ENCODE measurements around the gene FEZ2. TPM values are rescaled to one million over a fixed set of nuclear protein-coding genes. Genes with fewer than 3 reads are reported as not detected.

FEZ2 gene
- total RNA-seq, 1 experiment from 2014 or later: 22.2 TPM

DNA sequence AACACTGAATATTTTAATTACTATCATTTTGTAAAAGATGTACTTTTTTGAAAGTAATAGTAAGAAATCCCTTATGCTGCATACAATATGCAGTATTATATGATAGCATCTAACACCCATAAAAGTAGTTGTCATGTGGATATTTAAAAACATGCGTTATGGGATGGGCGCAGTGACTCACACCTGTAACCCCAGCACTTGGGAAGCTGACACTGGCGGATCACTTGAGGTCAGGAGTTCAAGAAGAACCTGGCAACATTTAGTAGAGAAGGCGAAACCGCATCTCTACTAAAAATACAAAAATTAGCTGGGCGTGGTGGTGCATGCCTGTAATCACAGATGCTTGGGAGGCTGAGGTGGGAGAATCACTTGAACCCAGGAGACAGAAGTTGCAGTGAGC lies 88.9 kb downstream of the FEZ2 start (continued):
- TF ChIP-seq SP1 (CRISPR knock-in tag; conservative IDR thresholded peaks at IDR 0.05): no peak

DNA sequence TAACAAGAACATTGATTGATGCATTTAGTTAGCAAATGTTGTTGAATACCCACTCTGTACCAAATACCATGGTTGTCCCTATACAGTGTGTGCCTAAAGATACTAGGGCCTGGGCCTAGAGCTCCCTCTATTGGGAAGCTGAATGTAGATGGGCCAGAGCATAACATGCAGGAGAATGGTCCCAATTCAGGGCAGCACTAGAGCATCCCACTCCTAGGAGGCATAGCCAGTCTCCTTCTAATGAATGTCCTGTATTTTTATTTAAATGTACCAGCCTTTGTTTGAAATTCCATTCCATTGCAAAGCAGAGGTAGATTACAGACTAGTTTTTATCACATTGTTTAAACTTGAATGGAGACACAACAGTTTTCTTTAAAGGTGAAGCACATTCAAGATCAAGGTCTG lies 90.6 kb downstream of the FEZ2 start:
- H3K27ac Mint-ChIP-seq: no peak overlapping the region
- DNase-seq (ENCODE audit: low spot score) (peak; percentile 66), ATAC-seq (peak; percentile 100)
- POLR2A ChIA-PET: interaction anchor here (0.6 to 0.8 kb wide), 2 partner anchors 151 to 1269 kb away, joined by 3 read pairs; no protein-coding TSS in a partner anchor
- H3K4me3 Mint-ChIP-seq: no peak overlapping the region
- CTCF ChIA-PET: interaction anchor here (0.6 to 2.1 kb wide), 15 partner anchors 16 to 160 kb away, joined by 3 to 21 read pairs (median 4); no protein-coding TSS in a partner anchor
- TF ChIP-seq NR3C1 (CRISPR knock-in tag; conservative IDR thresholded peaks at IDR 0.05; ENCODE audit: low read depth): no peak
- TF ChIP-seq RORB (CRISPR knock-in tag; IDR thresholded peaks at IDR 0.05): no peak
- TF ChIP-seq, protein P1, sequence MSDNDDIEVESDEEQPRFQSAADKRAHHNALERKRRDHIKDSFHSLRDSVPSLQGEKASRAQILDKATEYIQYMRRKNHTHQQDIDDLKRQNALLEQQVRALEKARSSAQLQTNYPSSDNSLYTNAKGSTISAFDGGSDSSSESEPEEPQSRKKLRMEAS (CRISPR knock-in tag; IDR thresholded peaks at IDR 0.05): no peak
- TF ChIP-seq, protein P2, sequence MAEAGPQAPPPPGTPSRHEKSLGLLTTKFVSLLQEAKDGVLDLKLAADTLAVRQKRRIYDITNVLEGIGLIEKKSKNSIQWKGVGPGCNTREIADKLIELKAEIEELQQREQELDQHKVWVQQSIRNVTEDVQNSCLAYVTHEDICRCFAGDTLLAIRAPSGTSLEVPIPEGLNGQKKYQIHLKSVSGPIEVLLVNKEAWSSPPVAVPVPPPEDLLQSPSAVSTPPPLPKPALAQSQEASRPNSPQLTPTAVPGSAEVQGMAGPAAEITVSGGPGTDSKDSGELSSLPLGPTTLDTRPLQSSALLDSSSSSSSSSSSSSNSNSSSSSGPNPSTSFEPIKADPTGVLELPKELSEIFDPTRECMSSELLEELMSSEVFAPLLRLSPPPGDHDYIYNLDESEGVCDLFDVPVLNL (CRISPR knock-in tag; IDR thresholded peaks at IDR 0.05; ENCODE audit: borderline replicate concordance, low read depth): no peak
- no peak for TF ChIP-seq CREM (CRISPR knock-in tag; IDR thresholded peaks at IDR 0.05)
- TF ChIP-seq MXD4 (CRISPR knock-in tag; IDR thresholded peaks at IDR 0.05; ENCODE audit: borderline replicate concordance): no peak
- TF ChIP-seq FOXP1 (CRISPR knock-in tag; IDR thresholded peaks at IDR 0.05; ENCODE audit: borderline replicate concordance): no peak
- TF ChIP-seq ZNF121 (CRISPR knock-in tag; IDR thresholded peaks at IDR 0.05): peak; percentile 94
- TF ChIP-seq, protein P3, sequence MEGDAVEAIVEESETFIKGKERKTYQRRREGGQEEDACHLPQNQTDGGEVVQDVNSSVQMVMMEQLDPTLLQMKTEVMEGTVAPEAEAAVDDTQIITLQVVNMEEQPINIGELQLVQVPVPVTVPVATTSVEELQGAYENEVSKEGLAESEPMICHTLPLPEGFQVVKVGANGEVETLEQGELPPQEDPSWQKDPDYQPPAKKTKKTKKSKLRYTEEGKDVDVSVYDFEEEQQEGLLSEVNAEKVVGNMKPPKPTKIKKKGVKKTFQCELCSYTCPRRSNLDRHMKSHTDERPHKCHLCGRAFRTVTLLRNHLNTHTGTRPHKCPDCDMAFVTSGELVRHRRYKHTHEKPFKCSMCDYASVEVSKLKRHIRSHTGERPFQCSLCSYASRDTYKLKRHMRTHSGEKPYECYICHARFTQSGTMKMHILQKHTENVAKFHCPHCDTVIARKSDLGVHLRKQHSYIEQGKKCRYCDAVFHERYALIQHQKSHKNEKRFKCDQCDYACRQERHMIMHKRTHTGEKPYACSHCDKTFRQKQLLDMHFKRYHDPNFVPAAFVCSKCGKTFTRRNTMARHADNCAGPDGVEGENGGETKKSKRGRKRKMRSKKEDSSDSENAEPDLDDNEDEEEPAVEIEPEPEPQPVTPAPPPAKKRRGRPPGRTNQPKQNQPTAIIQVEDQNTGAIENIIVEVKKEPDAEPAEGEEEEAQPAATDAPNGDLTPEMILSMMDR (IDR thresholded peaks at IDR 0.05): peak; percentile 29; the same call in 1 of the 2 replicates
- 0 out of 2 replicates have a peak, but pooled peaks have one; percentile 24 for TF ChIP-seq ETV6 (CRISPR knock-in tag; IDR thresholded peaks at IDR 0.05)
- TF ChIP-seq ZNF317 (CRISPR knock-in tag; IDR thresholded peaks at IDR 0.05; ENCODE audit: borderline replicate concordance, low read depth): no peak
- no peak for TF ChIP-seq NFATC4 (CRISPR knock-in tag; IDR thresholded peaks at IDR 0.05)
- TF ChIP-seq SMAD3 (CRISPR knock-in tag; IDR thresholded peaks at IDR 0.05; ENCODE audit: borderline replicate concordance): no peak
- TF ChIP-seq KAT7 (CRISPR knock-in tag; IDR thresholded peaks at IDR 0.05; ENCODE audit: borderline replicate concordance): no peak
- peaks cover 22% of the 10 kb centered on the region for H3K36me3 Mint-ChIP-seq
- no peaks in the 10 kb centered on the region for H3K27me3 Mint-ChIP-seq (ENCODE audit: low read depth)
- H3K9me3 Mint-ChIP-seq: no peaks in the 10 kb centered on the region
- H3K4me1 Mint-ChIP-seq: peaks cover 16% of the 10 kb centered on the region

Other genes with a start within 250 kb of the FEZ2 start
- 24.1 to 25.1 TPM (median 24.3 TPM) in 3 replicates for gene CRIM1, start 242.4 kb downstream of the FEZ2 start, total RNA-seq (2021)
- 0.11 to 0.46 TPM (median 0.27 TPM) in 3 replicates for gene VIT, start 98.5 kb upstream of the FEZ2 start, total RNA-seq (2021)

Measured in WTC11 (cell line).